Measurements from ENCODE around the gene BST1.

The BST1 gene

GRCh38 chr4:15702941-15703403, at the start of gene BST1:
TSS of gene BST1 (plus strand) at chr4:15703065. CDS start at chr4:15703145, 80 bp downstream.
- DNase-seq (ENCODE audit: low read depth), result no peak

- DNase-seq (ENCODE audit: low read depth), result no peak
Observed at GRCh38 chr4:15653420-15653819, 49.4 kb upstream of the BST1 start.

- DNase-seq (ENCODE audit: low read depth), result no peak
Observed at GRCh38 chr4:15653864-15654592, 48.8 kb upstream of the BST1 start.

- DNase-seq (ENCODE audit: low read depth), result no peak
Observed at GRCh38 chr4:15654593-15655222, 48.2 kb upstream of the BST1 start.

GRCh38 chr4:15655223-15656037, 47.4 kb upstream of the BST1 start, which contains the start of gene FBXL5:
TSS of gene FBXL5 (minus strand) at chr4:15655357. CDS start at chr4:15655287, 70 bp downstream.
- no peak for DNase-seq (ENCODE audit: low read depth)

- no peak for DNase-seq (ENCODE audit: low read depth)
Observed at GRCh38 chr4:15656038-15656470, 46.8 kb upstream of the BST1 start.

- no peak for DNase-seq (ENCODE audit: low read depth)
Observed at GRCh38 chr4:15657366-15657765, 45.5 kb upstream of the BST1 start.

- DNase-seq (ENCODE audit: low read depth), result no peak
Observed at GRCh38 chr4:15658136-15658770, 44.6 kb upstream of the BST1 start.

- no peak for DNase-seq (ENCODE audit: low read depth)
Observed at GRCh38 chr4:15658781-15659180, 44.1 kb upstream of the BST1 start.

GRCh38 chr4:15659768-15660570, 42.9 kb upstream of the BST1 start:
- DNase-seq (ENCODE audit: low read depth), result no peak

- DNase-seq (ENCODE audit: low read depth), result no peak
Observed at GRCh38 chr4:15665753-15666365, 37.0 kb upstream of the BST1 start.

GRCh38 chr4:15667006-15667405, 35.9 kb upstream of the BST1 start:
- no peak for DNase-seq (ENCODE audit: low read depth)

- DNase-seq (ENCODE audit: low read depth), result no peak
Observed at GRCh38 chr4:15668566-15669435, 34.1 kb upstream of the BST1 start.

- DNase-seq (ENCODE audit: low read depth), result no peak
Observed at GRCh38 chr4:15670576-15670975, 32.3 kb upstream of the BST1 start.

GRCh38 chr4:15672101-15672500, 30.8 kb upstream of the BST1 start:
- DNase-seq (ENCODE audit: low read depth), result no peak

GRCh38 chr4:15673337-15673736, 29.5 kb upstream of the BST1 start:
- no peak for DNase-seq (ENCODE audit: low read depth)

GRCh38 chr4:15674046-15674445, 28.8 kb upstream of the BST1 start:
- no peak for DNase-seq (ENCODE audit: low read depth)

GRCh38 chr4:15674926-15675325, 27.9 kb upstream of the BST1 start:
- no peak for DNase-seq (ENCODE audit: low read depth)

GRCh38 chr4:15675356-15675755, 27.5 kb upstream of the BST1 start:
- DNase-seq (ENCODE audit: low read depth), result no peak

GRCh38 chr4:15676039-15676438, 26.8 kb upstream of the BST1 start:
- no peak for DNase-seq (ENCODE audit: low read depth)
